ENCODE data around the gene CYTH3.
"Not testable (repeated sequence)": the region's sequence is repeated elsewhere in the genome, so short reads cannot be mapped to it uniquely, and the experiment has no call there.

CYTH3 gene

GRCh38 chr7:6227294-6227846 lies 45.1 kb downstream of the CYTH3 start:
- Histone ChIP-seq H3K9me3 (ENCODE audit: insufficient read depth, low read depth, low read length) (peaks cover 4% of the 10 kb centered on the region; the same call in 1 of the 2 replicates), H3K4me1 (ENCODE audit: insufficient read depth, low read length) (peaks cover 25% of the 10 kb centered on the region), H3K36me3 (ENCODE audit: insufficient read depth, low read length) (no peaks in the 10 kb centered on the region), H3K4me3 (ENCODE audit: low read length) (no peak overlapping the region), H3K27me3 (ENCODE audit: insufficient read depth, low read length) (no peaks in the 10 kb centered on the region), H3K27ac (ENCODE audit: low read depth, low read length) (no peak overlapping the region), H3K9ac (ENCODE audit: low read depth, low read length) (no peak overlapping the region)
- WGBS: 93% methylated on average over 5 of the region's 5 CpGs

GRCh38 chr7:6226194-6226799 lies 46.1 kb downstream of the CYTH3 start:
- WGBS: 87% methylated on average over 3 of the region's 3 CpGs
- Histone ChIP-seq H3K9me3 (ENCODE audit: insufficient read depth, low read depth, low read length) (peaks cover 10% of the 10 kb centered on the region; the same call in 1 of the 2 replicates), H3K36me3 (ENCODE audit: insufficient read depth, low read length) (no peaks in the 10 kb centered on the region), H3K27me3 (ENCODE audit: insufficient read depth, low read length) (no peaks in the 10 kb centered on the region), H3K4me1 (ENCODE audit: insufficient read depth, low read length) (peaks cover 22% of the 10 kb centered on the region), H3K9ac (ENCODE audit: low read depth, low read length) (no peak overlapping the region), H3K27ac (ENCODE audit: low read depth, low read length) (no peak overlapping the region), H3K4me3 (ENCODE audit: low read length) (no peak overlapping the region)

GRCh38 chr7:6223411-6223810 lies 49.0 kb downstream of the CYTH3 start:
- peaks cover 10% of the 10 kb centered on the region; the same call in 1 of the 2 replicates for H3K9me3 ChIP-seq (ENCODE audit: insufficient read depth, low read depth, low read length)
- not testable (repeated sequence) for H3K36me3 ChIP-seq (ENCODE audit: insufficient read depth, low read length); H3K4me3 ChIP-seq (ENCODE audit: low read length); H3K27me3 ChIP-seq (ENCODE audit: insufficient read depth, low read length); H3K4me1 ChIP-seq (ENCODE audit: insufficient read depth, low read length); H3K27ac ChIP-seq (ENCODE audit: low read depth, low read length); H3K9ac ChIP-seq (ENCODE audit: low read depth, low read length)
- WGBS: 89% methylated on average over 3 of the region's 4 CpGs

GRCh38 chr7:6223010-6223409 lies 49.4 kb downstream of the CYTH3 start:
- H3K9me3 ChIP-seq (ENCODE audit: insufficient read depth, low read depth, low read length): peaks cover 10% of the 10 kb centered on the region; the same call in 1 of the 2 replicates
- not testable (repeated sequence) for H3K4me1 ChIP-seq (ENCODE audit: insufficient read depth, low read length); H3K4me3 ChIP-seq (ENCODE audit: low read length); H3K27ac ChIP-seq (ENCODE audit: low read depth, low read length); H3K36me3 ChIP-seq (ENCODE audit: insufficient read depth, low read length); H3K9ac ChIP-seq (ENCODE audit: low read depth, low read length); H3K27me3 ChIP-seq (ENCODE audit: insufficient read depth, low read length)
- 97% methylated on average over 21 of the region's 25 CpGs for WGBS

DNA sequence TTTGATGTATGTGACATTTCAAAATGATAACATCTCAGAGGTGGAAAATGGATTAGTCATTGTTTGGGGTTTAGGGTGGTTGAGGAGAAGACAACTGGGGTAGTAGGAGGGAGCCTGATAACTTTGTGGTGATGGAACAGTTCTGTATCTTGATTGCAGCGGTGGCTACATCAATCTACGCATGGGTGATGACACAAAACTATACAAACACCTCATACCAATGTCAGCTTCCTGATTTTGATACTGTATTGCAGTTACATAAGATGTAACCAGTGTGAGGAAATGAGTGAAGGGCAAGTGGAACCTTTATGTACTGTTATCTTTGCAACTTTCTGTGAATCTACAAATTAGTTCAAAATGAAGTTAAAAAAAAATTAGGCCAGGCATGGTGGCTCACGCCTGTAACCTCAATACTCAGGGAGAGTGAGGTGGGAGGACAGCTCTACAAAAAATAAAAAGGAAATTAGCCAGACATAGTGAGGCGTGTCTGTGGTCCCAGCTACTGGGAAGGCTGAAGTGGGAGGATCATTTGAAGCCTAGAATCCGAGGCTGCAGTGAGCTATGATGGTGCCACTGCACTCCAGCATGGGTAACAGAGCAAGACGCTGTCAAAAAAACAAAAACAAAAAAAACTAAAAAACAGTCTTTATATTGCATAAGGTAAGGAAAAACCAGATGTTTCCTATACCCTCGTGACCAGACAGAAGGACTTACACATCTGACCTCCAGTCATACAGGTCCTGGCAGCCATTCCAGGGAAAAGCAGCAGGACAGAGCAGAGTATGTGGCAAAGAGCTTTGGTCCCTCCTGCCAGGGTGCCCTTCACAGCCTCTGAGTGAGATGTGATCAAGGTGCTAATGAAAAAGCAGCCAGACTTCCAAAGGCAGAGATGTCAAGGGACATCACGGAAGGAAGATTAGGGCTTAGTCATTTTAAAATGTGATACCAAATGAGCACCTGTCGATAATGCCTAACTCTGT lies 50.8 kb downstream of the CYTH3 start:
- no peaks in the 10 kb centered on the region for H3K27me3 ChIP-seq (ENCODE audit: insufficient read depth, low read length)
- H3K9me3 ChIP-seq (ENCODE audit: insufficient read depth, low read depth, low read length): peaks cover 10% of the 10 kb centered on the region; the same call in 1 of the 2 replicates
- 94% methylated on average over 7 of the region's 9 CpGs for WGBS
- no peaks in the 10 kb centered on the region for H3K36me3 ChIP-seq (ENCODE audit: insufficient read depth, low read length)
- H3K4me3 ChIP-seq (ENCODE audit: low read length): no peak overlapping the region
- H3K9ac ChIP-seq (ENCODE audit: low read depth, low read length): no peak overlapping the region
- H3K4me1 ChIP-seq (ENCODE audit: insufficient read depth, low read length): no peaks in the 10 kb centered on the region
- H3K27ac ChIP-seq (ENCODE audit: low read depth, low read length): no peak overlapping the region

- Histone ChIP-seq H3K9ac (ENCODE audit: low read depth, low read length) (no peak overlapping the region), H3K36me3 (ENCODE audit: insufficient read depth, low read length) (no peaks in the 10 kb centered on the region), H3K4me3 (ENCODE audit: low read length) (no peak overlapping the region), H3K27ac (ENCODE audit: low read depth, low read length) (no peak overlapping the region), H3K27me3 (ENCODE audit: insufficient read depth, low read length) (no peaks in the 10 kb centered on the region), H3K9me3 (ENCODE audit: insufficient read depth, low read depth, low read length) (peaks cover 10% of the 10 kb centered on the region; the same call in 1 of the 2 replicates), H3K4me1 (ENCODE audit: insufficient read depth, low read length) (peaks cover 4% of the 10 kb centered on the region; the same call in 1 of the 2 replicates)
- 94% methylated on average over 3 of the region's 3 CpGs for WGBS
Observed at GRCh38 chr7:6218329-6218728, 54.1 kb downstream of the CYTH3 start.

DNA sequence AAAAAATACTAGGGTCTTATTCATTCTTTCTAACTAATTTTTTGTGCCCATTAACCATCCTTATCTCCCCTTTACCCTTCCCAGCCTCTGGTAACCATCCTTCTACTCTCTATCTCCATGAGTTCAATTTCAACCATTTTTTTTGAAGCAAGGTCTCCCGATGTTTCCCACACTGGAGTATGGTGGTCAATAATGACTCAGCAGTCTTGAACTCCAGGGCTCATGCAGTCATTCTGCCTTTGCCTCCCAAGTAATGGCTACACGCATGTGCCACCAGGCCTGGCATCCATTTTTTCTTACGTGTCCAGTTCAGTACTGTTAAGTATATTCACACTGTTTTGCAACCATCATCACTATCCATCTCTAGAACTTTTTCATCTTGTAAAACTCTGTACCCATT lies 60.4 kb downstream of the CYTH3 start:
- peaks cover 4% of the 10 kb centered on the region; the same call in 1 of the 2 replicates for H3K4me1 ChIP-seq (ENCODE audit: insufficient read depth, low read length)
- H3K27ac ChIP-seq (ENCODE audit: low read depth, low read length): no peak overlapping the region

GRCh38 chr7:6210621-6211372 lies 61.6 kb downstream of the CYTH3 start:
- Histone ChIP-seq H3K9me3 (ENCODE audit: insufficient read depth, low read depth, low read length) (no peaks in the 10 kb centered on the region), H3K4me3 (ENCODE audit: low read length) (no peak overlapping the region), H3K36me3 (ENCODE audit: insufficient read depth, low read length) (no peaks in the 10 kb centered on the region), H3K9ac (ENCODE audit: low read depth, low read length) (no peak overlapping the region), H3K27ac (ENCODE audit: low read depth, low read length) (no peak overlapping the region), H3K27me3 (ENCODE audit: insufficient read depth, low read length) (no peaks in the 10 kb centered on the region), H3K4me1 (ENCODE audit: insufficient read depth, low read length) (peaks cover under 1% of the 10 kb centered on the region; the same call in 1 of the 2 replicates)
- 88% methylated on average over 7 of the region's 7 CpGs for WGBS

More for the DNA sequence above, 60.4 kb downstream of the CYTH3 start:
- H3K9me3 ChIP-seq (ENCODE audit: insufficient read depth, low read depth, low read length): no peaks in the 10 kb centered on the region
- 98% methylated on average over 3 of the region's 3 CpGs for WGBS
- H3K27me3 ChIP-seq (ENCODE audit: insufficient read depth, low read length): no peaks in the 10 kb centered on the region
- no peaks in the 10 kb centered on the region for H3K36me3 ChIP-seq (ENCODE audit: insufficient read depth, low read length)
- no peak overlapping the region for H3K9ac ChIP-seq (ENCODE audit: low read depth, low read length)
- H3K4me3 ChIP-seq (ENCODE audit: low read length): no peak overlapping the region

DNA sequence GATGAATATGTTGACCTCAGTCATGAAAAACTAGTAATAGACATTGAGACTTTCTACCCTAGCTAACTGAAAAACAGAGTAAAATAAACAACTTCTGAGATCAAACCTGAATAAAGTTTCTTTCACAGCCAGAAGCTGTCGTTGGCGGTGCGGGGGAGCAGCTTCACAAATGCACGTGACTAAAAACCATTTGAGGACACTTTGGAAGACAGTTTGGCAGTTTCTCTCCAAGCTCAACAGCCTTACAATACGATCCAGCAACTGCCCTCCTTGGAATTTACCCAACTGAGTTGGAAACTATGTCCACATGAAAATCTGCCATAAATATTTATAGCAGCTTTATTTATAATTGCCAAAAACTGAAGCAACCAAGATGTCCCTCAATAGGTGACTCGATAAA lies 63.1 kb downstream of the CYTH3 start:
- H3K9me3 ChIP-seq (ENCODE audit: insufficient read depth, low read depth, low read length): no peaks in the 10 kb centered on the region
- H3K4me1 ChIP-seq (ENCODE audit: insufficient read depth, low read length): no peaks in the 10 kb centered on the region; the same call in 1 of the 2 replicates
- H3K9ac ChIP-seq (ENCODE audit: low read depth, low read length): no peak overlapping the region
- no peak overlapping the region for H3K27ac ChIP-seq (ENCODE audit: low read depth, low read length)
- 87% methylated on average over 6 of the region's 6 CpGs for WGBS
- no peaks in the 10 kb centered on the region for H3K36me3 ChIP-seq (ENCODE audit: insufficient read depth, low read length)
- H3K4me3 ChIP-seq (ENCODE audit: low read length): no peak overlapping the region
- H3K27me3 ChIP-seq (ENCODE audit: insufficient read depth, low read length): no peaks in the 10 kb centered on the region

DNA sequence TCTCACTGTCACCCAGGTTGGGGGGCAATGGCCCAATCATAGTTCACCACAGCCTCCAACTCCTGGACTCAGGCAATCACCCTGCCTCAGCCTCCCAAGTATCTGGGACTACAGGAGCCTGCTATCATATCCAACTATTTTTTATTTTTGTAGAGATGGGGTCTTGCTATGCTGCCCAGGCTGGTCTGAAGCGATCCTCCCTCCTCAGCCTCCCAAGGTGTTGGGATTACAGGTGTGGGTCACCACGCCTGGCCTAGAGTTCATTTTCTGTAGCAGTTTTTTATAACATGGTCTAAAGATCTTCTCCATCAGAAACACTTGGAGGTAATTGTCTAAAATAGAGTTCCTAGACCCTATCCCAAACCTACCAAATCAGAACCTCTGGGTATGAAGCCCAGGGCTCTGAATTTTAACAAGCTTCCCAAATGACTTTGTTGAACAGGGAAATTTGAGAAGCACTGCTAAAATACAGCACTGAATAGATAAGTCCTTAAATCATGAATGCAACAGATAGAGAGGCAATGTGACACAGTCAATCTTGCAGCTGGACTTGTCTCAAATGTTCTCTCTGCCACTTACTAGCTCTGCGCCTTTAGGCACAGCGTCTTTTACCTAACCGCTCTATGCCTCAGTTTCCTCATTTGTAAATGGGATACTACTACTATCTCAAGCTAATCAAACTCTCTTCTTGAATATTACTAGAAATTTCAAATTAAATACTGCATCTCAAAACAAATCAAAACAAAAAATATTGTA lies 63.7 kb downstream of the CYTH3 start:
- Histone ChIP-seq H3K4me1 (ENCODE audit: insufficient read depth, low read length) (no peaks in the 10 kb centered on the region; the same call in 1 of the 2 replicates), H3K9me3 (ENCODE audit: insufficient read depth, low read depth, low read length) (no peaks in the 10 kb centered on the region), H3K27me3 (ENCODE audit: insufficient read depth, low read length) (no peaks in the 10 kb centered on the region), H3K4me3 (ENCODE audit: low read length) (no peak overlapping the region), H3K27ac (ENCODE audit: low read depth, low read length) (no peak overlapping the region), H3K36me3 (ENCODE audit: insufficient read depth, low read length) (no peaks in the 10 kb centered on the region), H3K9ac (ENCODE audit: low read depth, low read length) (no peak overlapping the region)
- 90% methylated on average over 5 of the region's 5 CpGs for WGBS

Data from HUES64 (cell line).